ENCODE measurements around the gene PRUNE1.

DNA sequence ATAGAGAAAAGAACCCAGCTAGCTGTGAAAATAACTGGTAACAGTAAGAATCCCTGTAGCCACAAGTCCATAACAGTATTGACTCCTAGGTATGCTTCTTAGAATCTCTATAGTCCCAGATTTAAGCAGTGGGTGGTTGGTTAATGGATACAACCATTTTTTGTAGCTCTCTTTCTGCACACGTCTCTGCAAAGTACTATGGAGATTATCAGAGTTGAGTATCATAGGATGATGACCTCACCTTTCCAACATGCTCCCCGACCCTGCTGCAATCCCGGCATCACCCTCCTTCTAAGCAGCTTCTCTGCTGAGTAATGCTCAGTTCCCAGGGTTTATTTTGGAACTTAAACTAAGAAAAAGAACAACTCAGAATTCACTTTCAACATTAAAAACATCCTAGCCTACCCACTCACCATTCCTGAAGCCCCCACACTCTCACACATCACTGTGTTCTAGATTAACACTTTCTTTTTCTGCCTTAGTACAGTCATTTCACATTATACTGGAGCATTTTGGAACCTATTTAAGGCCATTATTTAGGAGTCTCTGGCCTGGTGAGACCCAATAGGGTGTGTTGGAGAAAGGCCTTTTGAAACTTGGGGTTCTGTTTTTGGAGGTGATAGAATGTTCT lies 54.6 kb downstream of the PRUNE1 start:
- TF ChIP-seq EZH2 (IDR thresholded peaks at IDR 0.05; ENCODE audit: low read depth): no peak
- TF ChIP-seq, protein P1, sequence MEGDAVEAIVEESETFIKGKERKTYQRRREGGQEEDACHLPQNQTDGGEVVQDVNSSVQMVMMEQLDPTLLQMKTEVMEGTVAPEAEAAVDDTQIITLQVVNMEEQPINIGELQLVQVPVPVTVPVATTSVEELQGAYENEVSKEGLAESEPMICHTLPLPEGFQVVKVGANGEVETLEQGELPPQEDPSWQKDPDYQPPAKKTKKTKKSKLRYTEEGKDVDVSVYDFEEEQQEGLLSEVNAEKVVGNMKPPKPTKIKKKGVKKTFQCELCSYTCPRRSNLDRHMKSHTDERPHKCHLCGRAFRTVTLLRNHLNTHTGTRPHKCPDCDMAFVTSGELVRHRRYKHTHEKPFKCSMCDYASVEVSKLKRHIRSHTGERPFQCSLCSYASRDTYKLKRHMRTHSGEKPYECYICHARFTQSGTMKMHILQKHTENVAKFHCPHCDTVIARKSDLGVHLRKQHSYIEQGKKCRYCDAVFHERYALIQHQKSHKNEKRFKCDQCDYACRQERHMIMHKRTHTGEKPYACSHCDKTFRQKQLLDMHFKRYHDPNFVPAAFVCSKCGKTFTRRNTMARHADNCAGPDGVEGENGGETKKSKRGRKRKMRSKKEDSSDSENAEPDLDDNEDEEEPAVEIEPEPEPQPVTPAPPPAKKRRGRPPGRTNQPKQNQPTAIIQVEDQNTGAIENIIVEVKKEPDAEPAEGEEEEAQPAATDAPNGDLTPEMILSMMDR (conservative IDR thresholded peaks at IDR 0.05): no peak
